NB4 (cell line): ENCODE measurements around the gene GPBP1.

Experiments
- CTCF ChIP-seq: IDR thresholded peaks from one replicate; pipeline ENCODE4 v1.5.1; 2012; ENCODE audit warnings: low read depth, low read length
- POLR2A ChIP-seq: IDR thresholded peaks from 2 replicates; pipeline ENCODE4 v1.6.1; 2011; ENCODE audit warnings: mild to moderate bottlenecking; ENCODE audit not compliant: insufficient read length; ENCODE audit errors: extremely low read depth

- TF ChIP-seq CTCF (no peak), POLR2A (no peak)
Observed at GRCh38 chr5:57247765-57248164, 73.9 kb downstream of the GPBP1 start.
